HepG2 (cell line): ENCODE results near the gene ID4.

Source experiments
- ATAD3A ChIP-seq: sonication (generic); formaldehyde crosslinking; IDR thresholded peaks from 2 replicates; pipeline ENCODE4 v1.4.0; 2020; ENCODE audit warnings: missing genetic modification reagents
- CC2D1A ChIP-seq: sonication (generic); formaldehyde crosslinking; IDR thresholded peaks from 2 replicates; pipeline ENCODE4 v1.8.1; 2023; ENCODE audit warnings: mild to moderate bottlenecking, missing genetic modification reagents
- CEBPB ChIP-seq: IDR thresholded peaks from 2 replicates; pipeline ENCODE4 v1.6.1; 2011; ENCODE audit warnings: low read depth, low read length, improper control_type of control experiment, borderline replicate concordance
- CHD4 ChIP-seq: fragments of 200-600 bp; sonication (generic); IDR thresholded peaks from 2 replicates; pipeline ENCODE4 v1.7.0; 2017; ENCODE audit warnings: mild to moderate bottlenecking, low read length, borderline replicate concordance
- FOXM1 ChIP-seq: sonication (generic); formaldehyde crosslinking; IDR thresholded peaks from 2 replicates; pipeline ENCODE4 v1.5.0; 2020; ENCODE audit warnings: missing genetic modification reagents
- MAZ ChIP-seq, 2 experiments: sonication (generic) in 1 of 2; formaldehyde crosslinking in 1 of 2; IDR thresholded peaks; 2 replicates each; pipeline versions ENCODE4 v1.5.0 to v1.6.1; 2012 to 2020; ENCODE audit warnings: low read depth in 2 of 2, mild to moderate bottlenecking in 2 of 2, borderline replicate concordance in 1 of 2, improper control_type of control experiment in 1 of 2, low read length in 1 of 2, missing genetic modification reagents in 1 of 2, moderate library complexity in 1 of 2
- SRY ChIP-seq: sonication (generic); formaldehyde crosslinking; IDR thresholded peaks from 2 replicates; pipeline ENCODE4 v1.8.0; 2022; ENCODE audit warnings: mild to moderate bottlenecking, missing genetic modification reagents
- ZNF24 ChIP-seq: fragments of 450-650 bp; IDR thresholded peaks from 2 replicates; pipeline ENCODE4 v1.6.1; 2017; ENCODE audit warnings: antibody characterized with exemption, mild to moderate bottlenecking
- ZNF274 ChIP-seq: sonication (generic); formaldehyde crosslinking; IDR thresholded peaks from 2 replicates; pipeline ENCODE4 v1.5.1; 2020; ENCODE audit warnings: mild to moderate bottlenecking, missing genetic modification reagents
- ZNF674 ChIP-seq: sonication (generic); formaldehyde crosslinking; IDR thresholded peaks from 2 replicates; pipeline ENCODE4 v1.5.0; 2020; ENCODE audit warnings: low read depth, mild to moderate bottlenecking, missing genetic modification reagents
- TF ChIP-seq, protein P1 (sequence below): sonication (generic); formaldehyde crosslinking; IDR thresholded peaks from 2 replicates; pipeline ENCODE4 v1.5.0; 2020; ENCODE audit warnings: mild to moderate bottlenecking, missing genetic modification reagents, moderate library complexity
- TF ChIP-seq, protein P2 (sequence below): IDR thresholded peaks from 2 replicates; pipeline ENCODE4 v1.6.1; 2016; ENCODE audit warnings: control low read depth
- TF ChIP-seq, protein P3 (sequence below): sonication (generic); formaldehyde crosslinking; IDR thresholded peaks from 2 replicates; pipeline ENCODE4 v1.8.0; 2022; ENCODE audit warnings: low read depth, missing genetic modification reagents

DNA sequence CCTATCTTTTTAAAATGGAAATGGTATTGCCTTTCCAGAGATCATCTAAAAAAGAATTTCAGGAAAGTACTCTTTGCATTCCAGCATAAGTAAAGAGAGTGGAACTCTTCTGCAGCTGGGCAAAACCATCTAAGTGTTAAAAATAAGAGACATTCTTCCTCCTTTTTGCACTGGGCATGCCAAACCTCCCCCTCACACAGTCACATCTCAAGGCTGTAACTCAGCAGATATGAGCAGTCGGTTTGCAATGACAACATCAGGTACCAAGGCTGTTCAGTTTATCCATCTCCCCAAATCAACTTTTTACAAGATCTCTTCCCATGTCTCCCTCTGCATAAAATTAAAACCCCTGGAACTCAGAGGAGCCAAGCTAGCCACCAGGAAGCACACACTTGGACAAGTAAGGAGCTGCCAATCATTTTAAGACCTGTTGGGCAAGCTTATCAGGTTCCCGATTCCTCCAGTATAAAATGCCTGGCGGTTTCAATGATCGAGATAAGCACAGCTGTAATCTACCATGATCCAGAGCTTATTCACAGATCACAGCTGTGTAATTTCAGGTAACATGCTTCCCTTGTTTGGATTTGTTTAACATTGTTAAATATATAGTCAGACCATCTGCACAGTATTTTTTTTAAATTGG is 23.2 kb downstream of the ID4 start:
- TF ChIP-seq ZNF274: no peak
- no peak for TF ChIP-seq CHD4
- no peak for TF ChIP-seq CC2D1A (CRISPR knock-in tag)
- no peak for TF ChIP-seq MAZ (IDR thresholded peaks at IDR 0.05; ENCODE audit: borderline replicate concordance, low read depth, low read length)
- no peak for TF ChIP-seq MAZ (CRISPR knock-in tag; IDR thresholded peaks at IDR 0.05; ENCODE audit: low read depth)
- TF ChIP-seq, protein P1, sequence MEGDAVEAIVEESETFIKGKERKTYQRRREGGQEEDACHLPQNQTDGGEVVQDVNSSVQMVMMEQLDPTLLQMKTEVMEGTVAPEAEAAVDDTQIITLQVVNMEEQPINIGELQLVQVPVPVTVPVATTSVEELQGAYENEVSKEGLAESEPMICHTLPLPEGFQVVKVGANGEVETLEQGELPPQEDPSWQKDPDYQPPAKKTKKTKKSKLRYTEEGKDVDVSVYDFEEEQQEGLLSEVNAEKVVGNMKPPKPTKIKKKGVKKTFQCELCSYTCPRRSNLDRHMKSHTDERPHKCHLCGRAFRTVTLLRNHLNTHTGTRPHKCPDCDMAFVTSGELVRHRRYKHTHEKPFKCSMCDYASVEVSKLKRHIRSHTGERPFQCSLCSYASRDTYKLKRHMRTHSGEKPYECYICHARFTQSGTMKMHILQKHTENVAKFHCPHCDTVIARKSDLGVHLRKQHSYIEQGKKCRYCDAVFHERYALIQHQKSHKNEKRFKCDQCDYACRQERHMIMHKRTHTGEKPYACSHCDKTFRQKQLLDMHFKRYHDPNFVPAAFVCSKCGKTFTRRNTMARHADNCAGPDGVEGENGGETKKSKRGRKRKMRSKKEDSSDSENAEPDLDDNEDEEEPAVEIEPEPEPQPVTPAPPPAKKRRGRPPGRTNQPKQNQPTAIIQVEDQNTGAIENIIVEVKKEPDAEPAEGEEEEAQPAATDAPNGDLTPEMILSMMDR (CRISPR knock-in tag): no peak
- no peak for TF ChIP-seq ZNF674 (CRISPR knock-in tag)
- no peak for TF ChIP-seq FOXM1
- no peak for TF ChIP-seq ATAD3A (CRISPR knock-in tag)
- TF ChIP-seq, protein P2, sequence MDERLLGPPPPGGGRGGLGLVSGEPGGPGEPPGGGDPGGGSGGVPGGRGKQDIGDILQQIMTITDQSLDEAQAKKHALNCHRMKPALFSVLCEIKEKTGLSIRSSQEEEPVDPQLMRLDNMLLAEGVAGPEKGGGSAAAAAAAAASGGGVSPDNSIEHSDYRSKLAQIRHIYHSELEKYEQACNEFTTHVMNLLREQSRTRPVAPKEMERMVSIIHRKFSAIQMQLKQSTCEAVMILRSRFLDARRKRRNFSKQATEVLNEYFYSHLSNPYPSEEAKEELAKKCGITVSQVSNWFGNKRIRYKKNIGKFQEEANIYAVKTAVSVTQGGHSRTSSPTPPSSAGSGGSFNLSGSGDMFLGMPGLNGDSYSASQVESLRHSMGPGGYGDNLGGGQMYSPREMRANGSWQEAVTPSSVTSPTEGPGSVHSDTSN (CRISPR knock-in tag): no peak
- no peak for TF ChIP-seq SRY (CRISPR knock-in tag)
- TF ChIP-seq, protein P3, sequence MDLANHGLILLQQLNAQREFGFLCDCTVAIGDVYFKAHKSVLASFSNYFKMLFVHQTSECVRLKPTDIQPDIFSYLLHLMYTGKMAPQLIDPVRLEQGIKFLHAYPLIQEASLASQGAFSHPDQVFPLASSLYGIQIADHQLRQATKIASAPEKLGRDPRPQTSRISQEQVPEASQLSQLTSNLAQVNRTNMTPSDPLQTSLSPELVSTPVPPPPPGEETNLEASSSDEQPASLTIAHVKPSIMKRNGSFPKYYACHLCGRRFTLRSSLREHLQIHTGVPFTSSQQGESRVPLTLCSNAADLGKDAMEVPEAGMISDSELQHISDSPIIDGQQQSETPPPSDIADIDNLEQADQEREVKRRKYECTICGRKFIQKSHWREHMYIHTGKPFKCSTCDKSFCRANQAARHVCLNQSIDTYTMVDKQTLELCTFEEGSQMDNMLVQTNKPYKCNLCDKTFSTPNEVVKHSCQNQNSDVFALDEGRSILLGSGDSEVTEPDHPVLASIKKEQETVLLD (CRISPR knock-in tag): no peak
- no peak for TF ChIP-seq CEBPB
- no peak for TF ChIP-seq ZNF24
